HepG2 (cell line): ENCODE data around the gene KMT2D.

Source experiments
- EZH2 ChIP-seq: conservative IDR thresholded peaks from 2 replicates; pipeline ENCODE4 v1.6.1; 2012; ENCODE audit warnings: mild to moderate bottlenecking, low read depth, low read length, moderate library complexity
- RAD21 ChIP-seq: fragments of 450-650 bp; formaldehyde crosslinking; IDR thresholded peaks from 2 replicates; pipeline ENCODE4 v1.5.0; 2020; ENCODE audit warnings: mild to moderate bottlenecking
- RFX5 ChIP-seq: IDR thresholded peaks from 2 replicates; pipeline ENCODE4 v1.6.1; 2011; ENCODE audit warnings: low read depth, low read length, improper control_type of control experiment
- TCF7 ChIP-seq: sonication (generic); IDR thresholded peaks from 2 replicates; pipeline ENCODE4 v1.6.1; 2016; ENCODE audit warnings: antibody characterized with exemption, low read depth
- ZNF629 ChIP-seq: sonication (generic); formaldehyde crosslinking; conservative IDR thresholded peaks from 2 replicates; pipeline ENCODE4 v1.5.0; 2020; ENCODE audit warnings: missing genetic modification reagents
- TF ChIP-seq, protein P1 (sequence below): IDR thresholded peaks from 2 replicates; pipeline ENCODE4 v1.6.1; 2012; ENCODE audit warnings: inconsistent platforms
- TF ChIP-seq, protein P2 (sequence below): sonication (generic); formaldehyde crosslinking; IDR thresholded peaks from 2 replicates; pipeline ENCODE4 v1.5.0; 2020; ENCODE audit warnings: mild to moderate bottlenecking, missing genetic modification reagents, moderate library complexity
- TF ChIP-seq, protein P3 (sequence below): sonication (generic); formaldehyde crosslinking; IDR thresholded peaks from 2 replicates; pipeline ENCODE4 v1.5.0; 2020; ENCODE audit warnings: missing genetic modification reagents

DNA sequence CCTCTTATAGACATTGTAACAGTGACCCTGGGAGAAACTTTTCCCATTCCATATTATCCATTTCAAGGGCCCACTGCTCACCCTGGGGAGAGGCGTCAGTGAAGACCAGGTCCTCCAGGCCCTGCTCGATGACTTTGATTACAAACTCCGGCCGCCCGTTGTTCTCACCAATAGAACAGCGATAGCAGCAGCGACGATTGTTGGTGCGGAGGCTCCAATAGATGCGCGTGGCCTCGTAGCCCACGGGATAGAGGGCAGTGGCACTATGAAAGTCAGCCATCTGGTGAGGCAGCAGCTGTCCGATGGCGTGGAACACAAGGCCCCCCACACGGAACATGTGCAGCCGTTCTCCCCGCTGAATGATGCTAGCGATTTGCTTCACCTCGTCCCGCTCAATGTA is 34.5 kb downstream of the KMT2D start:
- TF ChIP-seq, protein P1, sequence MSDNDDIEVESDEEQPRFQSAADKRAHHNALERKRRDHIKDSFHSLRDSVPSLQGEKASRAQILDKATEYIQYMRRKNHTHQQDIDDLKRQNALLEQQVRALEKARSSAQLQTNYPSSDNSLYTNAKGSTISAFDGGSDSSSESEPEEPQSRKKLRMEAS, result no peak
- TF ChIP-seq, protein P2, sequence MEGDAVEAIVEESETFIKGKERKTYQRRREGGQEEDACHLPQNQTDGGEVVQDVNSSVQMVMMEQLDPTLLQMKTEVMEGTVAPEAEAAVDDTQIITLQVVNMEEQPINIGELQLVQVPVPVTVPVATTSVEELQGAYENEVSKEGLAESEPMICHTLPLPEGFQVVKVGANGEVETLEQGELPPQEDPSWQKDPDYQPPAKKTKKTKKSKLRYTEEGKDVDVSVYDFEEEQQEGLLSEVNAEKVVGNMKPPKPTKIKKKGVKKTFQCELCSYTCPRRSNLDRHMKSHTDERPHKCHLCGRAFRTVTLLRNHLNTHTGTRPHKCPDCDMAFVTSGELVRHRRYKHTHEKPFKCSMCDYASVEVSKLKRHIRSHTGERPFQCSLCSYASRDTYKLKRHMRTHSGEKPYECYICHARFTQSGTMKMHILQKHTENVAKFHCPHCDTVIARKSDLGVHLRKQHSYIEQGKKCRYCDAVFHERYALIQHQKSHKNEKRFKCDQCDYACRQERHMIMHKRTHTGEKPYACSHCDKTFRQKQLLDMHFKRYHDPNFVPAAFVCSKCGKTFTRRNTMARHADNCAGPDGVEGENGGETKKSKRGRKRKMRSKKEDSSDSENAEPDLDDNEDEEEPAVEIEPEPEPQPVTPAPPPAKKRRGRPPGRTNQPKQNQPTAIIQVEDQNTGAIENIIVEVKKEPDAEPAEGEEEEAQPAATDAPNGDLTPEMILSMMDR (CRISPR knock-in tag), result no peak
- TF ChIP-seq, protein P3, sequence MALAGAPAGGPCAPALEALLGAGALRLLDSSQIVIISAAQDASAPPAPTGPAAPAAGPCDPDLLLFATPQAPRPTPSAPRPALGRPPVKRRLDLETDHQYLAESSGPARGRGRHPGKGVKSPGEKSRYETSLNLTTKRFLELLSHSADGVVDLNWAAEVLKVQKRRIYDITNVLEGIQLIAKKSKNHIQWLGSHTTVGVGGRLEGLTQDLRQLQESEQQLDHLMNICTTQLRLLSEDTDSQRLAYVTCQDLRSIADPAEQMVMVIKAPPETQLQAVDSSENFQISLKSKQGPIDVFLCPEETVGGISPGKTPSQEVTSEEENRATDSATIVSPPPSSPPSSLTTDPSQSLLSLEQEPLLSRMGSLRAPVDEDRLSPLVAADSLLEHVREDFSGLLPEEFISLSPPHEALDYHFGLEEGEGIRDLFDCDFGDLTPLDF (CRISPR knock-in tag), result no peak
- TF ChIP-seq RAD21 (CRISPR knock-in tag) (no peak), TCF7 (no peak), ZNF629 (CRISPR knock-in tag) (no peak), RFX5 (no peak), EZH2 (no peak)
